PC-3 (cell line): ENCODE results near the gene LRCOL1.

Experiments
- CTCF ChIP-seq: fragments of 300-600 bp; sonication (generic); conservative IDR thresholded peaks from 2 replicates; pipeline ENCODE4 v1.5.1; 2017; ENCODE audit warnings: antibody characterized with exemption, low read depth, mild to moderate bottlenecking, low read length
- EZH2 ChIP-seq: fragments of 300-600 bp; sonication (generic); IDR thresholded peaks from one replicate; pipeline ENCODE4 v1.6.1; 2017; ENCODE audit warnings: antibody characterized with exemption, mild to moderate bottlenecking, low read length; ENCODE audit not compliant: unreplicated experiment
- EZH2phosphoT487 ChIP-seq: fragments of 300-600 bp; sonication (generic); IDR thresholded peaks from 2 replicates; pipeline ENCODE4 v1.6.1; 2018; ENCODE audit warnings: mild to moderate bottlenecking, antibody characterized with exemption, low read length, borderline replicate concordance

- no peak for TF ChIP-seq CTCF
- TF ChIP-seq EZH2phosphoT487 = no peak
- no peak for TF ChIP-seq EZH2
These were observed at the start of gene LRCOL1 for GRCh38 chr12:132610051-132610759.
